ENCODE data around the gene PTH2.
"Not testable (repeated sequence)": the region's sequence is repeated elsewhere in the genome, so short reads cannot be mapped to it uniquely, and the experiment has no call there.

The PTH2 gene

GRCh38 chr19:49423071-49423984, at the start of gene PTH2:
Gene PTH2 (minus strand): TSS chr19:49423441. CDS start chr19:49423339, 102 bp downstream.
- no peak for DNase-seq (ENCODE audit: low spot score)

- no peak for DNase-seq (ENCODE audit: low spot score)
Observed at GRCh38 chr19:49472936-49473335, 49.7 kb upstream of the PTH2 start.

GRCh38 chr19:49470615-49470978, 47.4 kb upstream of the PTH2 start:
- DNase-seq (ENCODE audit: low spot score) = no peak

GRCh38 chr19:49469828-49470614, 46.8 kb upstream of the PTH2 start:
- DNase-seq (ENCODE audit: low spot score) = no peak

- no peak for DNase-seq (ENCODE audit: low spot score)
Observed at GRCh38 chr19:49468746-49469447, 45.7 kb upstream of the PTH2 start.

- DNase-seq (ENCODE audit: low spot score) = no peak
Observed at GRCh38 chr19:49468199-49468598, 45.0 kb upstream of the PTH2 start.

GRCh38 chr19:49465371-49465770, 42.1 kb upstream of the PTH2 start:
- no peak for DNase-seq (ENCODE audit: low spot score)

GRCh38 chr19:49463960-49464740, 40.9 kb upstream of the PTH2 start:
- no peak for DNase-seq (ENCODE audit: low spot score)

- DNase-seq (ENCODE audit: low spot score) = no peak
Observed at GRCh38 chr19:49462492-49462891, 39.3 kb upstream of the PTH2 start.

GRCh38 chr19:49461656-49462055, 38.4 kb upstream of the PTH2 start:
- no peak for DNase-seq (ENCODE audit: low spot score)

GRCh38 chr19:49461130-49461529, 37.9 kb upstream of the PTH2 start:
- DNase-seq (ENCODE audit: low spot score) = not testable (repeated sequence)

GRCh38 chr19:49459388-49459787, 36.1 kb upstream of the PTH2 start:
- DNase-seq (ENCODE audit: low spot score) = no peak

GRCh38 chr19:49458567-49458903, 35.3 kb upstream of the PTH2 start:
- no peak for DNase-seq (ENCODE audit: low spot score)

GRCh38 chr19:49456326-49456725, 33.1 kb upstream of the PTH2 start:
- DNase-seq (ENCODE audit: low spot score) = no peak

- DNase-seq (ENCODE audit: low spot score) = no peak
Observed at GRCh38 chr19:49455773-49456172, 32.5 kb upstream of the PTH2 start.

- no peak for DNase-seq (ENCODE audit: low spot score)
Observed at GRCh38 chr19:49453757-49454240, 30.6 kb upstream of the PTH2 start.

GRCh38 chr19:49453013-49453756, 29.9 kb upstream of the PTH2 start, which contains the start of gene ALDH16A1:
Gene ALDH16A1 (plus strand): TSS chr19:49453225. CDS start chr19:49453332, 107 bp downstream.
- peak; percentile 98 for DNase-seq (ENCODE audit: low spot score)

- peak; percentile 92 for DNase-seq (ENCODE audit: low spot score)
Observed at GRCh38 chr19:49451430-49452181, 28.4 kb upstream of the PTH2 start, which contains the start of gene PIH1D1. Gene PIH1D1 (minus strand): TSS chr19:49451814. CDS start chr19:49451574, 240 bp downstream.

GRCh38 chr19:49450405-49450804, 27.2 kb upstream of the PTH2 start:
- DNase-seq (ENCODE audit: low spot score) = no peak

GRCh38 chr19:49448432-49448786, 25.2 kb upstream of the PTH2 start:
- DNase-seq (ENCODE audit: low spot score) = no peak
